GM10266 (cell line): ENCODE measurements around the gene ROBO1.

Source experiments
- DNase-seq: peaks from one replicate; pipeline ENCODE4 v3.0.0; 2012; ENCODE audit errors: extremely low spot score
- TF ChIP-seq, protein P1 (sequence below): IDR thresholded peaks from 2 replicates; pipeline ENCODE4 v1.5.1; 2012; ENCODE audit warnings: mild to moderate bottlenecking, low read depth; ENCODE audit not compliant: control insufficient read depth, insufficient read depth; ENCODE audit errors: missing control alignments

Gene ROBO1

DNA sequence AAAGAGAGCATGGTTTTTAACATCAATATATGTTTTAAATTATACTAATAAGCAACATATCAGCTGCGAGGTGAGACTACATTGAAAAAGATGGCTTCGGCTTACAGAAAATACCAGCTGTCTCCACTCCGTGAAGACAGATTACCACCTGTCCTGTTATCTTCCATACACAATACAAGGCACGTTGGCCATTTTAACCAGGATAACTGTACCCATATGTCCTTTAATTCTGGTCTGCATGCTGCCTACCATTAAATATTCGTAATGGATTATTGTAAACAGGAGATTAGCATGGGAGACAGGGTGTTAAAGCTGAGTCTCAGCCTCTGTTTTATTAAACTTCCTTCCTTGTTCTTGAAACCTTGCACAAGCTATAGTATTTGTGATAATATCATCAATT lies 855.5 kb downstream of the ROBO1 start:
- no peak for DNase-seq

DNA sequence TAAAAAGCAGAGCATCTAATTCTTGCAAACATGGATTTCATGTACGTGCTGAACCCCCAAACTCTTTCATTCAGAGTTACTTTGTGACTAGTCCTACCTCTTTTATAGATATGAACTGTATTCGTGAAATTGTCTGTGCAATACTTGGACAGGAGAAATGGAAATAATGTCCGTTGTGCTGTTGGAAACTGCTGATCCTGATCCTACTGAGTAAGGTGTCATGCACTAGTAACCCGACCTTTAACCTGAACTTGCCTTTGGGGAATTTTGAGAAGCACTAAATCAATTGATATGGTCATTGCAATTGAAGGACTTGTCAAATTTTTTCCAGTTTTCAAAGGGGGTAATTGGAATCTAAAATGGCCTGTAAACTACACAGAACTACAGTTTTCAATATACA lies 856.4 kb downstream of the ROBO1 start:
- TF ChIP-seq, protein P1, sequence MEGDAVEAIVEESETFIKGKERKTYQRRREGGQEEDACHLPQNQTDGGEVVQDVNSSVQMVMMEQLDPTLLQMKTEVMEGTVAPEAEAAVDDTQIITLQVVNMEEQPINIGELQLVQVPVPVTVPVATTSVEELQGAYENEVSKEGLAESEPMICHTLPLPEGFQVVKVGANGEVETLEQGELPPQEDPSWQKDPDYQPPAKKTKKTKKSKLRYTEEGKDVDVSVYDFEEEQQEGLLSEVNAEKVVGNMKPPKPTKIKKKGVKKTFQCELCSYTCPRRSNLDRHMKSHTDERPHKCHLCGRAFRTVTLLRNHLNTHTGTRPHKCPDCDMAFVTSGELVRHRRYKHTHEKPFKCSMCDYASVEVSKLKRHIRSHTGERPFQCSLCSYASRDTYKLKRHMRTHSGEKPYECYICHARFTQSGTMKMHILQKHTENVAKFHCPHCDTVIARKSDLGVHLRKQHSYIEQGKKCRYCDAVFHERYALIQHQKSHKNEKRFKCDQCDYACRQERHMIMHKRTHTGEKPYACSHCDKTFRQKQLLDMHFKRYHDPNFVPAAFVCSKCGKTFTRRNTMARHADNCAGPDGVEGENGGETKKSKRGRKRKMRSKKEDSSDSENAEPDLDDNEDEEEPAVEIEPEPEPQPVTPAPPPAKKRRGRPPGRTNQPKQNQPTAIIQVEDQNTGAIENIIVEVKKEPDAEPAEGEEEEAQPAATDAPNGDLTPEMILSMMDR = no peak
- no peak for DNase-seq

More for the DNA sequence above, 855.5 kb downstream of the ROBO1 start:
- TF ChIP-seq, protein P1 = no peak

DNA sequence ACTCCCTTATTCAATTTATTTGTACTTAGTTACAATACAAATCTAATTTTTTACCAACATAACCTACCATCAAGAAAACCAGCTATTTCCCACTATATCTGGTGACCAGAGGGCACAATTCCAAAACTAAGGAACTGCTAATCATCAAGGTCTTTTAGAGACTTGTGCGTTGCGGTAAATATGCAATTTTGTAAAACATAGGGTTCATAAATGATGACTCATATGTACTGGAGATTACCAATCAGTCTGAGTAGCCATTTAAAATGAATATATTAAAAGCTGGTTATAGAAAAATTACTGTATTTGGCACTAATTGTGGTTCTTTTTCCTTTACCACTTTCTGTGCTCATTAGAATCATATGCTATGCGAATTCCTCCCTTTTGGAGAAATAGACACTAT lies 859.6 kb downstream of the ROBO1 start:
- DNase-seq = no peak
- TF ChIP-seq, protein P1 = no peak

DNA sequence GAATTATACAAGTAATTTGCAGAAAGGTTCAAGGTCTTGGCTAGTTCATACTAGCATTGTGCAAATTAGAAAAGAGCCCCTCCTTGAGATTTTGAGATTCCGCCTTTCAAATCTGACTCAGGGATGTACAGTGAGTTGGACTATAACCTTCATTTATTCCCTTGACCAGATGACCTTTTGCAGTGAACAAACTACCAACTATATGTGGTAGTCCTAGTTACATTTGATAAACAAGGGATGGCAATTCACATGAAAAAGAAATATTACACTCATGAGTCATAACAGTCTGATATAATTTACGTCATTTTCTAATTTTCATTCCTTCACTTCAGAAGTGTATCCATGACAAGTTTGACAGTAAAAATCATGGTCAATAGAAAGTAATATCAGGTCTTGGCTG lies 860.4 kb downstream of the ROBO1 start:
- TF ChIP-seq, protein P1 = no peak

DNA sequence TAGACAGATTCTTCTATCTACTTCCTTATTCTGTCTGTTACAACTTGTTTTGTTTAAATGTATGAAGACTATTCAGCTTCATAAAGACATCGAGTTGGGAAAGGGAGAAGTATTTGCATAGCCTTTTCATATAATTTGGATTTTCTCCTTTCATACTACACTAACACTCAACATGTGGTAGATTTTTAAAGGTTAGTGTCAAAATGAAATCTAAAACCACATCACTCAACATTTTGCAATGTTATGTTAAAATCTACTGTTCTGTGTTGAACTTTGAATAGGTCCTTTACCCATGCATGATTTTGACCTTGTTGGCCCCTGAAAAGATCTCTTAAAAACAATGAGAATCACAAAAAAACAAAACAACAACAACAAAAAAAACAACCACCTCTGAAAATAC lies 860.9 kb downstream of the ROBO1 start:
- DNase-seq = no peak
- TF ChIP-seq, protein P1 = no peak

More for the DNA sequence above, 860.4 kb downstream of the ROBO1 start:
- DNase-seq = no peak

DNA sequence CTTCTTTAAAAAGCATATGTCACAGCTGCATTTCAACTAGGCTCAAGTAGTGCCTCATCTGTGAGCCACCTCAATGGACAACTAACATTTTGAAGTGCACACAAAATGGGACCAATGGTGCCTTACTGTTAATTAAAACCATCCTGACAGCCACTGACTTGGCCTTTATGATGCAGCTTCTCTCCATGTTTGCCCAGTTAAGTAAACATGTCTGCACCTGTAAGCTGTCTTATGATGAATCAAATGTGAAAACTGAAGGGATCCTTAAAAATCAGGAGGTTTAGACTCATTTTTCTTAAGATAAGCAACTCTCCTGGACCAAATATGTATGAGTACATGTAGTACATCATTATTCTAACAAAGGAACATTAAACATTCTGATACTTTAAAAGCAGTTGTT lies 861.6 kb downstream of the ROBO1 start:
- DNase-seq = no peak
- TF ChIP-seq, protein P1 = no peak

DNA sequence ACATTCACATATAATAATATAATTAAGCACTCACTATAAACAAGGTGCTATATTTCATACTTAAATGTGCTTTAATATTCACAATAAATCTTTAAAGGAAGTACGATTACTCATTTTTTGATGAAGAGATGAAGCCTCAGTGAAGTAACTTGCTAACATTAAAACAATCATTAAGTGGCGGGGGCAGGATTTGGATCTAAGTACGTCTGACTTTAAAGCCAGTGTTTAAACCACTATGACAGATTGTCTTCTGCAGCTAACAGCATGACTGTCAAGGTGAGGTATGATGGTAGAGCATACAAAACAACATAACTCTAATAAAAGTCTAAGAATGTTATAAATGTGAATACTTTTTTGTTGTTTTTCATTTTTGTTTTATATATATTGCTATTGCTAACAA lies 862.1 kb downstream of the ROBO1 start:
- TF ChIP-seq, protein P1 = no peak
- no peak for DNase-seq
